Activated naive CD8-positive, alpha-beta T cell treated with anti-CD3 and anti-CD28 coated beads, Interleukin-2, amount 50 U/mL, for 16 hours (primary cell): Measurements from ENCODE around the gene SSNA1.
A peak's percentile ranks its signal among the peaks of the same experiment; 100 is the strongest.
"Not testable (repeated sequence)": the region's sequence is repeated elsewhere in the genome, so short reads cannot be mapped to it uniquely, and the experiment has no call there.

ENCODE experiments used
- DNase-seq: peaks from one replicate; pipeline ENCODE4 v3.0.0-alpha.2; 2020; ENCODE audit warnings: low read depth, low spot score

SSNA1 gene

DNA sequence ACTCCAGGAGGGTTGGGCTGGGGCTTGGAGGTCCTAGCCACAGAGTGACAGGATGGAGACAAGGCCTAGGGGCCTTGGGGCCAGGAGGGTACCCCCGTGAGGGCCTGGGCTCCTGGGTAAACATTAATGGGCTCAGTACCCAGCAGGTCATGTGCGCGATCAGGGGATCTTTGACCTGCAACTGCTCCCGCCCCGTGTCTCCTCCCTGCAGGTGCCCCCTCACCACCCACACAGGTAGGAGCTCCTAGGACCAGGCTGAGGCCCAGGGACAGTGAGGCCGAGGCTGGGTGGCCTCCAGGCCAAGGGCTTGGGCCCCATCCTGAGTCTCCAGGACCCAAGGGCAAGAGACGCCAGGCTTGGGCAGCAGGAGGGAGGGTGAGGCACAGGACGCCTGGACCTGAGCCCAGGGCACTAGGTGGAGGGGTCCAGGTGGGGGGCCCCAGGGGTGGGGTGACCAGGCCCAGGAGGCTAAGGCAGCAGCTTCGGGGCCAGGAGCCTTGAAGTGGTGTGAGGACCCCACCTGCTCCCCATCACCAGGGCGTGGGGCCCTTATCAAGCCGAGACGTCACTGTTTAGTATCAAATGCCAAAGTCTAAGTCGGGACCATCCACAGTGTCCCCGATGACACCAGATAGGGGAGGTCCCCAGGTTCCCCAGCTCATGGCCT lies 42.4 kb downstream of the SSNA1 start, which contains the start of gene SLC34A3:
Gene SLC34A3, plus strand, starts transcription at position 197 of the 667 bp plus-strand sequence. CDS start 802 bp downstream, outside the sequence.
- DNase-seq: no peak

DNA sequence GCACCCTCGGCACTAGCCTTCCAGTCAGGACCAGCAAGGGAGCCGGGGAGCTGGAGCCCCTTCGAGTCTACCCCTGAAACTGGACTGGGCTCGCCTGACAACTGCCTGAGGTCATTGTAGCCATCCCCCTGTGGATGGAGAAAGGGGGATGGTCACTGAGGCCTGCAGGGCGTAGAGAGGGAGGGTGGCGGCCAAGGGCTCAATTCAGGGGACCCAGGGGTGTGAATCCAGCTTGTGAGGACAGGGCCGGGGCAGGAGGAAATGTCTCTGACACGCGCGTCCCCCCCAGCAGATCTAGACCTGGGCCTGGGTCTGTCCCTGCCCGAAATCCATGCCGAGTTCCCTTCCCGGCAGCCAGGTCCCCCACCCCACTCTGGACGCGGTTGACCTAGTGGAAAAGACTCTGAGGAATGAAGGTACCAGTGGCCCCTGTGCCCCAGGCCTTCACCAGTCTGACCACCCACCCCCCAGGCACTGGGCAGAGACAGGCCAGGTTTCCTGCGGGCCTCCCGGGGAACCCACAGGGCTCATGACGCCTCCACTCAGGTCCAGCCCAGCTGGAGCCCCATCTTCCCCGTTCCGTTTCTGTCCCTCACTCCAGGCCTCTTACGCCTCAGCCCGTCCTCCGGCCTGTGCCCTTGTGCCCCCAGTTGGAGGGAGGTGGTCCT lies 43.0 kb downstream of the SSNA1 start:
- no peak for DNase-seq

DNA sequence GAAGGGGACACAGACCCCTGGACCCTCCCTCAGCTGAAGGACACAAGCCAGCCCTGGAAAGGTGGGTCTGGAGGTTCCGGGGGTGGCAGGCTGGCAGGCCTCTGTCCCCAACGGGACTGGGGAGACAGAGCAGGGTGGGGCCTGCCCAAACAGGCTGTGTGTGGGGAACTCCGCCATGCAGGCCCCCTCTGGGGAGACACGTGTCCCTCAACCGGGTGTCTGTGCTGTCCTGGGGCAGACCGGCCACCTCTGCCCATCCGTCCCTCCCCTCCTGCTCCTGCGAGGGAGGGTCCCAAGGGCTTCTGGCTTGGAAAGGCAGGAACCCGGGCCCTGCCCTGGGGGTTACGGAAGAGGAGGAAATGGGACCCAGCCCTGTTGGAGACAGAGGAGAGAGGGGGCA lies 43.6 kb downstream of the SSNA1 start:
- no peak for DNase-seq

DNA sequence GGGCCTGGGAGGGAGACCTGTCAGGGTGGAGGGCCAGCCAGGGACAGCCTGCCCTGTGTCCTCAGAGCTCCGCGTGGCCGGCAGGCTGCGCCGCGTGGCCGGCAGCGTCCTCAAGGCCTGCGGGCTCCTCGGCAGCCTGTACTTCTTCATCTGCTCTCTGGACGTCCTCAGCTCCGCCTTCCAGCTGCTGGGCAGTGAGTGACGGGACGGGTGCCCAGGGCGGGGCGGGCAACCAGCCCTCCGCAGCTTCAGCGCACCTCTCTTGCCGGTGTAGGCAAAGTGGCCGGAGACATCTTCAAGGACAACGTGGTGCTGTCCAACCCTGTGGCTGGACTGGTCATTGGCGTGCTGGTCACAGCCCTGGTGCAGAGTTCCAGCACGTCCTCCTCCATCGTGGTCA lies 44.0 kb downstream of the SSNA1 start:
- no peak for DNase-seq

DNA sequence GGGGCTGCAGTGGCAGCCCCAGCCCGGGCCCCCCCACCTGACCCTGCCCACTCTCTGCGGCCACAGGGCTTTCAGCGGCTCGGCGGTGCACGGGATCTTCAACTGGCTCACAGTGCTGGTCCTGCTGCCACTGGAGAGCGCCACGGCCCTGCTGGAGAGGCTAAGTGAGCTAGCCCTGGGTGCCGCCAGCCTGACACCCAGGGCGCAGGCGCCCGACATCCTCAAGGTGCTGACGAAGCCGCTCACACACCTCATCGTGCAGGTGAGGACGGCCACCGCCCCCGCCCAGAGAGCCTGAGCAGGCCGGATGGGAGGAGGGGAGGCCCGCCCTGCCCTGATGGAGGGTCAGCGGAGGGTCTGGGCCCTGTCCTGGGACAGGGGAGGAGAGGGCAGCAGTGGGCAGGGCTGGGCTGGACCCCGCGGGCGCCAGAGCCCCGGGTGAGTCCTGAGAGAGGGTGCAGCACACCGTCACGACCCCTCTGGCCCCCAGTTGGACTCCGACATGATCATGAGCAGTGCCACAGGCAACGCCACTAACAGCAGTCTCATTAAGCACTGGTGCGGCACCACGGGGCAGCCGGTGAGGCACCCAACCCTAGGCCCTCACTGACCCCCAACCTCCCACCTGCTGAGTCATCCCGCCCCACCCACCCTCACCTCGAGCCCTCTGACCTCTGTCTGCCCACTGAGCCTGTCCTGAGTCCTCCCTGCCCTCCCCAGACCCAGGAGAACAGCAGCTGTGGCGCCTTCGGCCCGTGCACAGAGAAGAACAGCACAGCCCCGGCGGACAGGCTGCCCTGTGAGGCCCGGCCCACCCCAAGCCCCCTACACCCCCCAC lies 44.9 kb downstream of the SSNA1 start:
- no peak for DNase-seq

DNA sequence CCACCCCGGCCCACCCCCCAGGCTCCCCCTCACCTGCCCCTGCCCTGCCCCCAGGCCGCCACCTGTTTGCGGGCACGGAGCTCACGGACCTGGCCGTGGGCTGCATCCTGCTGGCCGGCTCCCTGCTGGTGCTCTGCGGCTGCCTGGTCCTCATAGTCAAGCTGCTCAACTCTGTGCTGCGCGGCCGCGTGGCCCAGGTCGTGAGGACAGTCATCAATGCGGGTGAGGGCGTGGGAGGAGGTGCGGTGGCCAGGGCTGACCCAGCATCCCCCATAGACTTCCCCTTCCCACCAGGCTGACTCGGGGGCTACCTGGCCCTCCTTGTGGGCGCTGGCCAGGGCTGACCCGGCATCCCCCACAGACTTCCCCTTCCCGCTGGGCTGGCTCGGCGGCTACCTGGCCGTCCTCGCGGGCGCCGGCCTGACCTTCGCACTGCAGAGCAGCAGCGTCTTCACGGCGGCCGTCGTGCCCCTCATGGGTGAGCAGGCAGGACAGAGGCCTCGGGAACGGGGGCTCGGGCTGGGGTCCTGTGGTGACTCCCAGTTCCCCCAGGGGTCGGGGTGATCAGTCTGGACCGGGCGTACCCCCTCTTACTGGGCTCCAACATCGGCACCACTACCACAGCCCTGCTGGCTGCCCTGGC lies 45.7 kb downstream of the SSNA1 start:
- DNase-seq: no peak

DNA sequence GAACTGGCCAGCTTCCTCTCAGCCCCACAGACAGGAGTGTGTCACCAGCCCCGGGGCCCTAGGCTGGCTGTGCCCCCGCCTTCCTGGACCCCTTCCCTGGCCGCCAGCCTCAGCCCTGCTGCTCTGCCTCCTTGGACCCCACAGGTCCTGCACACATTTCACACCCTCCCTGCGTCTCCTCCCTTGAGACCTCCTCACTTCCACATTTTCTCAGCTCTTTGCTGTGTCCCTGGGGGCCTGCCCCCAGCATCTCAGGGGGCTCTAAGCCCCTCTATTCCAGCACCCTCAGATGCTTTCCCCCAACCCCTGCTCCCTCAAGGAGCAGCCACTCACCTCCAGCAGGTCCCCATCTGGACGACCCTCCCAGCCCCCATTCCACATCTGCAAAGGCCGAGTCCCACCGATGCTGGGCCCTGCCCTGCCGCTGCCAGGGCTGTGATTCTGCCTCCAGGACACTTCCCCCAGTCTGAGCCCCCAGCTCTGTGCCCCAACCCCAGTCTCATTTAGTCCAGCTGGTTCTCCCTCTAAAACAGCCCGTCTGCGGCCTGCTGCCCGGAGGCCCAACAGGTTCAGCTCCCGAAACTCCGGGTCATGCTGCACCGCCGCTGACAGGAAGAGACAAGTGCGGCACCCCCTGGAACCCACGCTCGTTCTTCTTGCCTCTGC lies 46.4 kb downstream of the SSNA1 start:
- DNase-seq: no peak

DNA sequence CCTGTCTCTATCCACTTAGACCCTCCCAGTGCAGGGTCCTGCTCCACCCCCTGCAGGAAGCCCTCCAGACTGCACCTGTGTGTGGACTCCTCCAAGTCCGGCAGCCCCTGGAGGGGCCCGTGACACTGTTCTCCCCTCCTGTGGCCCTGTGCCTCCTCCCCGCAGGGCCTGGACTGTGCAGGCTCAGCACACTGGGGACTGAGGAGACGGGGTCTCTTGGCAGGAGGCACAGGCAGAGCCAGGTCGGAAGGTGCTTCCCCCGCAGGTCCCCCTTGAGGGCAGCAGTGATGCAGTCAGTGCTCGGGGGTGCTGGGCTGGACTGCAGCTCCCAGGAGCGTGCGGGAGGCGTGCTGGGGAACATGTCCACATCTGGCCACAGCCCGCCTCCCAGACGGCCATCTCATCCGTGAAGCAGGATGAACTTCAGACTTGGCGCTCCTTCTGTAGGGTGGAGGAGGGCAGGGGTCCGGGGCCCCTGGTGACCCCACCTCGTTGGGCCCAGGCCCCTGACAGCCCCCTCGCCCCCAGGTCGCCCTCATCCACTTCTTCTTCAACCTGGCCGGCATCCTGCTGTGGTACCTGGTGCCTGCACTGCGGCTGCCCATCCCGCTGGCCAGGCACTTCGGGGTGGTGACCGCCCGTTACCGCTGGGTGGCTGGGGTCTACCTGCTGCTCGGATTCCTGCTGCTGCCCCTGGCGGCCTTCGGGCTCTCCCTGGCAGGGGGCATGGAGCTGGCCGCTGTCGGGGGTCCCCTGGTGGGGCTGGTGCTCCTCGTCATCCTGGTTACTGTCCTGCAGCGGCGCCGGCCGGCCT lies 47.2 kb downstream of the SSNA1 start:
- DNase-seq: no peak

DNA sequence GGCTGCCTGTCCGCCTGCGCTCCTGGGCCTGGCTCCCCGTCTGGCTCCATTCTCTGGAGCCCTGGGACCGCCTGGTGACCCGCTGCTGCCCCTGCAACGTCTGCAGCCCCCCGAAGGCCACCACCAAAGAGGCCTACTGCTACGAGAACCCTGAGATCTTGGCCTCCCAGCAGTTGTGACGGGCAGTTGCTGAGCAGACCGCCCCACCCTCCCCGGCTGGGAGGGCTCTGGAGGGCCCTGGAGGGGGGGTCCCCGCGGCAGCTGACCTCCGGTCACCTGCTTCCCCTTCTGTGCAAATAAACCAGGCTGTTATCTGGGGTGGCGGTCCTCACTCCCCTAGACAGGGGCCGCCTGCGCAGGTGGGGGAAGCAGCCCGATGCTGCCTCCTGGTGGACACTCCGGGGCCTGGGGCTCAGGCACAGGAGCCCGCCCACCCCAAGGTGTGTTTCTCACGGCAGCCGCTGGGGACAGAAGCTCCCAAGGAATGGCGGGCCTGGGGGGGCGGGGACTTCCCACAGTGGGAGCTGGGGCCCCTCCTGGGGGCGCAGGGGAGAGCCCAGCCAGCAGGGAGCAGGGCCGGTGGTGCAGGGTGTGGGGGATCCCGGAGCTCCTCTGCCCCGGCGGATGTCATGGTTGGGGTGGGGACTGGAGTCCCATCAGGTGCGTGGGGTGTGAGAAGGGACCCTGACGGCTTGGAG lies 47.9 kb downstream of the SSNA1 start:
- DNase-seq: peak; percentile 91

DNA sequence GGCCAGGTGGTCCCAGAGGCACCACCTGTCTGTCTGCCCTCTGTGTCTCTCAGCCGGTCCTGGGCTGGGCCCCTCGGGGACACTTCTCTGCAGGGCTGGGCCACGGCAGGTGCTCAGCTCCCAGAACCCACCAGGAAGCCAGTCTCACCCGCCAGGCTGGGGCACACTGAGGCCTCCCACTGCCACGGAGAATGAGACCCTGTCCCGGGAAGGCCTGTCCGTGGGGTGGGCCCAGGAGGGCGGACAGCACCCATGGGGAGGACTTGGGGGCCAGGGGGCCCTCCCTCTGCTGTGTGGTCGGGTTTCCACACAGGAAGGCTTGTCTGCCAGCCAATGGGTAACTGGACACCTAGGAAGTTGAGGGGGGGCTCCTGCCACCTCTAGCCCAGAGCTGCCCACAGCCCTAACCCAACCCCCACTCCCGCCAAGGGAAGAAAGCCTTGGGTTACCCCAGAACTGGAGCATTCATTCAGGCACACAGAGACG lies 48.5 kb downstream of the SSNA1 start:
- DNase-seq: no peak

DNA sequence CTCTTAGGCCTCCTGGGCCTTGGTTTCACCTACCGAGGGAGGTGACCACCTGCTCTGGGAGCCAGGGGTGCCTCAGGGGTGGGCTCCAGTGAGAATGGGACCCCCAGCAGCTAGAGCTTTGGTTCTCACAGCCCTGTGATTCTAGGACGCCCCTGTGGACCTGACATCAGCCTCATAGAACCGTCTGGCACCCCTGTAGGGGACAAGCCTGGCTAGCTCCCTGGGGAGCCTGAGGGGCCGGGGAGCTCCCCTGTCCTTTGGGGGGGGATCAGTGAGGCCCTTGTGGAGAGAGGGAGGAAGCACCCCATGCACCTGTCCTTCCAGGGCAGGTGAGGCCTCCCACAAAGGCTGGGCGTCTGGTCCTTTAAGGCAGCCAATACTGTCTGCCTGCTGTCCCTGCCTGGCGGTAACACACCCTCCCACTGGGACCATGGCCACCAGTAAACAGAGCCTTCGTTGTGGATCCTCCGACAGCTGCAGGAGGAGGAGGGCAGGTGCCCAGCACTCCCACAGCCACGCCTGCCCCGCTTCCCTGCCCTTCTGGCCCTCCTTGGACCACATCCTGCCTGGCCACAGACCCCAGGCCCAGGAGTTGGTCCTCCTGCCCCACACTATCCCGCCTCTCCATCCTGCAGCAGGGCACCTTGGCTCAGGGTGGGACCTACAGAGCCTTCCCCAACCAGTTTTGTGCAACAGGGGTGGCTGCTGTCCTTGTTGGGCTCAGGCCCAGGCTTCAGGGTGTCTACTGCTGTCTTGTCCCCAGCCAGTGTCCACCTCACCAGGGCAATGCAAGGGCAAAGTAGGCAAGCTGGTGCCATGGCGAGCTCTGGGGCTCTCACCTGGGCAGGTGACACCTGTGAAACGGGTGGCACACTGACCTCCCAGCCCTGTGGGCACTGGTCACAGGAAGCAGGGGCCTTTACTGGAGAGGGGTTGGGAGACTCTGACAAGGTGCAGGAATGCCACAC lies 49.6 kb downstream of the SSNA1 start:
- DNase-seq: no peak

DNA sequence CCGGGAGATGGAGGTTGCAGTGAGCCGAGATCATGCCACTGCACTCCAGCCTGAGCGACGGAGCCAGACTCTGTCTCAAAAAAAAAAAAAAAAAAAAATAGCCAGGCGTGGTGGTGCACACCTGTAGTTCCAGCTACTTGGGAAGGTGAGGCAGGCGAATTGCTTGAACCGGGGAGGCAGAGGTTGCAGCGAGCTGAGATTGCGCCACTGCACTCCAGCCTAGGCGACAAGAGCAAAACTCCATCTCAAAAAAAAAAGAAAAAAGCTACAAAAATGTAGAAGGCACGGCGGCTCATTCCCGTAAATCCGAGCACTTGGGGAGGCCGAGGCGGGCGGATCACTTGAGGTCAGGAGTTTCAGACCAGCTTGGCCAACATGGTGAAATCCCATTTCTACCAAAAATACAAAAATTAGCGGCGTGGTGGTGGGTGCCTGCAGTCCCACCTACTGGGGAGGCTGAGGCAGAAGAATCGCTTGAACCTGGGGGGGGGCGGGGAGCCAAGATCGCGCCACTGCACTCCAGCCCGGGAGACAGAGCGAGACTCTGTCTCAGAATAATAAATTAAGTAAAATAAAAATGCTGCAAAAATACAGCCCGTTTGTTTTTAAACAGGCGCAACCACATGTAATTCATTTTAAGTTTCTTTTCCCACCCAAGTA lies 51.2 kb downstream of the SSNA1 start:
- DNase-seq: not testable (repeated sequence)
